IMR-90 (cell line): ENCODE measurements around the gene NDUFB7. TPM values are rescaled to one million over a fixed set of nuclear protein-coding genes. Genes with fewer than 3 reads are reported as not detected.

Source experiments
- ATAC-seq: fragments of 200-7000 bp; cut with Tn5 transposase; 2 replicates; pipeline ENCODE4 v1.9.1; 2020; ENCODE audit warnings: low read depth, mild to moderate bottlenecking, moderate library complexity
- BruUV-seq: library from RNA; stranded (reverse); fragments of 400-500 nt; replicated peaks from 2 replicates; lab custom pipeline; 2021; lab: Mats Ljungman, UMichigan
- CTCF ChIA-PET: fragments of 300-600 bp; formaldehyde crosslinking; extraction: SDS; loops from one replicate; lab custom pipeline; 2021; ENCODE audit warnings: antibody characterized with exemption; lab: Yijun Ruan, JAX
- POLR2A ChIA-PET: fragments of 300-600 bp; sonication (Branson Sonifier 250); formaldehyde crosslinking; loops from one replicate; lab custom pipeline; 2022; ENCODE audit warnings: antibody characterized with exemption; ENCODE audit not compliant: unreplicated experiment; lab: Charles Lee
- DNase-seq: peaks from one replicate; pipeline ENCODE4 v3.0.0; 2013
- H2AFZ ChIP-seq: replicated peaks from 2 replicates; pipeline ENCODE3; 2013; ENCODE audit warnings: low read length, mild to moderate bottlenecking; ENCODE audit not compliant: poor library complexity
- H2AK5ac ChIP-seq: 2 replicates; pipeline ENCODE4 v1.6.1; 2013; ENCODE audit warnings: low read depth, low read length, inconsistent platforms
- H2AK9ac ChIP-seq: replicated peaks from 2 replicates; pipeline ENCODE3; 2013; ENCODE audit warnings: mild to moderate bottlenecking, low read depth, low read length, moderate library complexity; ENCODE audit not compliant: poor library complexity
- H2BK120ac ChIP-seq: 2 replicates; pipeline ENCODE4 v1.6.1; 2013; ENCODE audit warnings: low read depth, low read length, inconsistent platforms
- H2BK15ac ChIP-seq: 3 replicates; pipeline ENCODE4 v1.6.1; 2013; ENCODE audit warnings: low read depth, low read length, inconsistent platforms
- H2BK20ac ChIP-seq: 2 replicates; pipeline ENCODE4 v1.6.1; 2013; ENCODE audit warnings: low read depth, mild to moderate bottlenecking, inconsistent platforms, low read length, moderate library complexity
- H2BK5ac ChIP-seq: 2 replicates; pipeline ENCODE4 v1.6.1; 2013; ENCODE audit warnings: mild to moderate bottlenecking, low read depth, low read length, inconsistent platforms; ENCODE audit not compliant: poor library complexity, severe bottlenecking
- H3K14ac ChIP-seq: replicated peaks from 2 replicates; pipeline ENCODE4 v1.6.1; 2013; ENCODE audit warnings: low read depth, low read length, inconsistent platforms
- H3K18ac ChIP-seq: 2 replicates; pipeline ENCODE4 v1.6.1; 2013; ENCODE audit warnings: low read depth, low read length, control low read depth
- H3K23ac ChIP-seq: 2 replicates; pipeline ENCODE4 v1.6.1; 2013; ENCODE audit warnings: low read depth, low read length, inconsistent platforms
- H3K27ac ChIP-seq: 2 replicates; pipeline ENCODE4 v1.5.1; 2013; ENCODE audit warnings: mild to moderate bottlenecking, control low read depth, low read length; ENCODE audit not compliant: insufficient read depth
- H3K27me3 ChIP-seq: 2 replicates; pipeline ENCODE4 v1.6.1; 2013; ENCODE audit warnings: low read length; ENCODE audit not compliant: control insufficient read depth, insufficient read depth
- H3K36me3 ChIP-seq: 2 replicates; pipeline ENCODE4 v1.6.1; 2013; ENCODE audit warnings: low read length, mixed read lengths; ENCODE audit not compliant: control insufficient read depth, insufficient read depth
- H3K4ac ChIP-seq: 2 replicates; pipeline ENCODE4 v1.6.1; 2013; ENCODE audit warnings: low read depth, low read length, inconsistent platforms
- H3K4me1 ChIP-seq: 2 replicates; pipeline ENCODE4 v1.6.1; 2013; ENCODE audit warnings: low read length, mixed read lengths; ENCODE audit not compliant: control insufficient read depth, insufficient read depth
- H3K4me2 ChIP-seq: 2 replicates; pipeline ENCODE4 v1.6.1; 2013; ENCODE audit warnings: low read depth, mild to moderate bottlenecking, control low read depth, low read length, moderate library complexity
- H3K4me3 ChIP-seq: 2 replicates; pipeline ENCODE4 v1.5.1; 2013; ENCODE audit warnings: low read depth, mild to moderate bottlenecking, control low read depth, low read length, moderate library complexity; ENCODE audit not compliant: insufficient read depth
- H3K56ac ChIP-seq: 2 replicates; pipeline ENCODE4 v1.6.1; 2013; ENCODE audit warnings: low read length, inconsistent platforms; ENCODE audit not compliant: insufficient read depth; ENCODE audit errors: extremely low read depth
- H3K79me1 ChIP-seq, 2 experiments: 2 replicates each; pipeline ENCODE4 v1.6.1; 2013; ENCODE audit warnings: low read length in 2 of 2, inconsistent platforms in 1 of 2, low read depth in 1 of 2
- H3K9ac ChIP-seq: 2 replicates; pipeline ENCODE4 v1.6.1; 2013; ENCODE audit warnings: low read depth, low read length, control low read depth
- H3K9me1 ChIP-seq: 2 replicates; pipeline ENCODE4 v1.6.1; 2013; ENCODE audit warnings: low read length, inconsistent platforms; ENCODE audit not compliant: insufficient read depth
- H3K9me3 ChIP-seq: 2 replicates; pipeline ENCODE4 v1.6.1; 2013; ENCODE audit warnings: low read length; ENCODE audit not compliant: control insufficient read depth, insufficient read depth
- H4K20me1 ChIP-seq: 2 replicates; pipeline ENCODE4 v1.6.1; 2013; ENCODE audit warnings: low read length, inconsistent platforms; ENCODE audit not compliant: insufficient read depth
- H4K5ac ChIP-seq: 2 replicates; pipeline ENCODE4 v1.6.1; 2013; ENCODE audit warnings: mild to moderate bottlenecking, low read depth, low read length, control low read depth
- H4K8ac ChIP-seq, 2 experiments: 2 replicates each; pipeline ENCODE4 v1.6.1; 2013; ENCODE audit warnings: low read depth in 2 of 2, low read length in 2 of 2, control low read depth in 1 of 2, inconsistent platforms in 1 of 2
- H4K91ac ChIP-seq: 2 replicates; pipeline ENCODE4 v1.6.1; 2013; ENCODE audit warnings: low read depth, low read length, inconsistent platforms; ENCODE audit not compliant: insufficient read depth
- CEBPB ChIP-seq: IDR thresholded peaks from 2 replicates; pipeline ENCODE4 v1.6.1; 2012; ENCODE audit warnings: low read depth, low read length, improper control_type of control experiment
- MAFK ChIP-seq: IDR thresholded peaks from 2 replicates; pipeline ENCODE4 v1.6.1; 2012; ENCODE audit warnings: low read depth, low read length, improper control_type of control experiment
- WGBS, 2 experiments: methylation state at CpG; one replicate each; pipeline versions ENCODE4 v1.1.5 to v1.1.7; 2013; ENCODE audit warnings: missing lambda C conversion rate in 2 of 2; ENCODE audit not compliant: insufficient read length in 1 of 2; ENCODE audit errors: extremely low coverage in 2 of 2; 5-methylcytosine and 5-hydroxymethylcytosine counted together
- dilution Hi-C: fragments of 300-500 bp; cut with HindIII; formaldehyde crosslinking; loops from one replicate; pipeline ENCODE4 v1.14.3; 2018; ENCODE audit warnings: low sequenced_read_pairs; ENCODE audit not compliant: unreplicated experiment
- in situ Hi-C: fragments of 300-500 bp; cut with MboI; formaldehyde crosslinking; loops from 3 replicates; pipeline ENCODE4 v1.14.3; 2019; ENCODE audit warnings: low sequenced_read_pairs, inconsistent platforms, mixed read lengths
- intact Hi-C: fragments of 100-400 bp; cut with micrococcal nuclease; formaldehyde crosslinking; loops from 2 replicates; pipeline ENCODE4 v1.10.0; 2022
- polyA plus RNA-seq, 3 experiments: library from polyadenylated mRNA; depleted of rRNA; stranded (reverse); fragments of >200 nt; gene quantifications; 2 replicates each; pipeline ENCODE4 v1.2.3, GENCODE V29; 2012; ENCODE audit warnings: low replicate concordance in 1 of 3
- total RNA-seq: library from RNA; depleted of rRNA; stranded (reverse); fragments of >200 nt; gene quantifications from 2 replicates; pipeline ENCODE4 v1.2.3, GENCODE V29; 2012

NDUFB7 gene
- total and polyA plus RNA-seq, 2 of the 4 experiments (the other 2 are of a cell fraction) = 436 to 523 TPM

- CTCF ChIA-PET = no interaction called here
- dilution Hi-C loops = no loop called here
- H2AFZ ChIP-seq = peak overlapping the region; percentile 97
Observed at GRCh38 chr19:14530005-14530348, 41.9 kb downstream of the NDUFB7 start.

More at GRCh38 chr19:14530005-14530348, 41.9 kb downstream of the NDUFB7 start:
- Histone ChIP-seq H3K9me3 (no peaks in the 10 kb centered on the region), H4K8ac (peak overlapping the region; percentile 9 to 70; a peak in 3 of 4 replicates), H2AK9ac (peak overlapping the region; percentile 87), H2BK20ac (no peak overlapping the region), H3K14ac (peak overlapping the region; percentile 66), H3K9ac (peak overlapping the region; percentile 89), H3K56ac (peak overlapping the region; percentile 43), H2AK5ac (peak overlapping the region; percentile 34; the same call in 1 of the 2 replicates), H2BK15ac (peak overlapping the region; percentile 25; the same call in 1 of the 3 replicates), H3K4me1 (peaks cover 2% of the 10 kb centered on the region; the same call in 1 of the 2 replicates), H3K27ac (peak overlapping the region; percentile 78), H3K79me1 (peaks cover 15 to 41% of the 10 kb centered on the region in 2 experiments; a peak in 3 of 4 replicates), H3K9me1 (peaks cover 5% of the 10 kb centered on the region; the same call in 1 of the 2 replicates), H3K23ac (peak overlapping the region; percentile 77; the same call in 1 of the 2 replicates), H3K4ac (peak overlapping the region; percentile 64), H3K36me3 (no peaks in the 10 kb centered on the region), H2BK120ac (0 out of 2 replicates have a peak overlapping the region, but pooled peaks have one; percentile 13), H4K5ac (peak overlapping the region; percentile 69), H4K91ac (peak overlapping the region; percentile 10; the same call in 1 of the 2 replicates), H3K4me2 (peak overlapping the region; percentile 92), H3K18ac (peak overlapping the region; percentile 14; the same call in 1 of the 2 replicates), H3K4me3 (peak overlapping the region; percentile 80), H3K27me3 (no peaks in the 10 kb centered on the region), H4K20me1 (peaks cover 3% of the 10 kb centered on the region; the same call in 1 of the 2 replicates), H2BK5ac (peak overlapping the region; percentile 57)
- in situ Hi-C loops (no loop called here), intact Hi-C loops (no loop called here)
- 0% methylated on average over 2 of the region's 18 CpGs; no CpG with 5 or more reads in 1 of the 2 experiments for WGBS, 2 experiments
- DNase-seq (no peak), ATAC-seq (peak; percentile 3)
- POLR2A ChIA-PET = no interaction called here
- BruUV-seq = no TSS peak
- TF ChIP-seq MAFK = no peak
- peak; percentile 77 for TF ChIP-seq CEBPB
